Measurements from ENCODE around the gene ROR1. TPM values are rescaled to one million over a fixed set of nuclear protein-coding genes. Genes with fewer than 3 reads are reported as not detected.

Gene ROR1
- total and polyA plus RNA-seq, 2 of the 4 experiments (the other 2 are of a cell fraction): 4.4 to 10.0 TPM

DNA sequence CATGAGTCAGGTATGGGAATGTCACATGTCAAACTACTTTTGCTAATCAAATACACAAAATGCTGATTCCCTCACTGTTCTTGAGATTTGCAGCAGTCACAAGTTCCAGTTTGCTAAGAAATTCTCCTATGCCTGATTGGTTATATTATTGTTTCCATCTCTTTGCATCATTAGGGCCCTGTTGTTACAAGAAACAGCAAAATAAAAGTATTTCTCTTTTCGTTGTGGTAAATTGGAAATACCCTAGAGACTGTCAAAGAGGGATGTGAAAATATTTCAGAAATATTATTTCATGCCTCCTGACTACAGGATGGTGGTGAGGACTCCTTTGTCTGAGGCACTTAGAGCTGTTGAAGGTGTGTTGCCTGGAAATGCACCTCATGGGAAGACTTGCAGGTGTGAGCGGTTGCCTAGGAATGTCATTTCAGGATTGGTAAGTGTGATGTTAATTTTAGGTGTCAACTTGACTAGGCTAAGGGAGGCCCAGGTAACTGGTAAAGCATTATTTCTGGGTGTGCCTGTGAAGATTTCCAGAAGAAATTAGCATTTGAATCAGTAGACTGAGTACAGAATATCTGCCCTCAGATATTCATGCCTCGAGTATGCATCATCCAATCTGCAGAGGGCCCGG lies 117.4 kb downstream of the ROR1 start:
- H3K18ac ChIP-seq (ENCODE audit: low read depth, low read length): no peak overlapping the region
- no peak overlapping the region for H2BK20ac ChIP-seq (ENCODE audit: low read depth, low read length)
- H3K9me1 ChIP-seq (ENCODE audit: insufficient read depth, low read length): peaks cover 6% of the 10 kb centered on the region; the same call in 1 of the 2 replicates
- H4K8ac ChIP-seq (ENCODE audit: low read depth in 2 of 2, low read length in 2 of 2): no peak overlapping the region
- CTCF ChIA-PET: no interaction called here
- H3K79me1 ChIP-seq (ENCODE audit: low read depth in 1 of 2, low read length in 2 of 2): no peaks in the 10 kb centered on the region; a peak in 1 of 4 replicates
- no peak overlapping the region for H3K14ac ChIP-seq (replicated peaks; ENCODE audit: low read depth, low read length)
- H2BK120ac ChIP-seq (ENCODE audit: low read depth, low read length): no peak overlapping the region
- H3K9ac ChIP-seq (ENCODE audit: low read depth, low read length): no peak overlapping the region
- H2BK5ac ChIP-seq (ENCODE audit: low read depth, low read length, poor library complexity, severe bottlenecking): no peak overlapping the region
- peaks cover 10% of the 10 kb centered on the region for H3K4me1 ChIP-seq (ENCODE audit: control insufficient read depth, insufficient read depth, low read length)
- in situ Hi-C loops (cut with MboI; ENCODE audit: low sequenced_read_pairs): no loop called here
- no peak overlapping the region for H3K4me2 ChIP-seq (ENCODE audit: low read depth, low read length)
- no peak overlapping the region for H3K27ac ChIP-seq (ENCODE audit: insufficient read depth, low read length)
- WGBS, 2 experiments (ENCODE audit: extremely low coverage in 2 of 2, insufficient read length in 1 of 2): no CpG with 5 or more reads among the region's 4 CpGs
- H3K27me3 ChIP-seq (ENCODE audit: control insufficient read depth, insufficient read depth, low read length): no peaks in the 10 kb centered on the region
- H2AK9ac ChIP-seq (replicated peaks; ENCODE audit: low read depth, low read length, poor library complexity): no peak overlapping the region
- no peak overlapping the region for H3K4ac ChIP-seq (ENCODE audit: low read depth, low read length)
- ATAC-seq (ENCODE audit: low read depth): no peak
- H3K23ac ChIP-seq (ENCODE audit: low read depth, low read length): no peak overlapping the region
- TF ChIP-seq CHD1 (IDR thresholded peaks at IDR 0.05; ENCODE audit: low read depth, low read length): no peak
- TF ChIP-seq NFE2L2 (IDR thresholded peaks at IDR 0.05; ENCODE audit: low read depth, low read length): no peak
- TF ChIP-seq BHLHE40 (IDR thresholded peaks at IDR 0.05; ENCODE audit: low read depth, low read length): no peak
- TF ChIP-seq RAD21 (IDR thresholded peaks at IDR 0.05; ENCODE audit: low read length): no peak
- no peak for TF ChIP-seq MAFK (IDR thresholded peaks at IDR 0.05; ENCODE audit: low read depth, low read length)
- no peak for TF ChIP-seq FOS (IDR thresholded peaks at IDR 0.05; ENCODE audit: low read depth, low read length)
- no peak for TF ChIP-seq MAZ (IDR thresholded peaks at IDR 0.05; ENCODE audit: borderline replicate concordance, low read depth, low read length)
- TF ChIP-seq, protein P1, sequence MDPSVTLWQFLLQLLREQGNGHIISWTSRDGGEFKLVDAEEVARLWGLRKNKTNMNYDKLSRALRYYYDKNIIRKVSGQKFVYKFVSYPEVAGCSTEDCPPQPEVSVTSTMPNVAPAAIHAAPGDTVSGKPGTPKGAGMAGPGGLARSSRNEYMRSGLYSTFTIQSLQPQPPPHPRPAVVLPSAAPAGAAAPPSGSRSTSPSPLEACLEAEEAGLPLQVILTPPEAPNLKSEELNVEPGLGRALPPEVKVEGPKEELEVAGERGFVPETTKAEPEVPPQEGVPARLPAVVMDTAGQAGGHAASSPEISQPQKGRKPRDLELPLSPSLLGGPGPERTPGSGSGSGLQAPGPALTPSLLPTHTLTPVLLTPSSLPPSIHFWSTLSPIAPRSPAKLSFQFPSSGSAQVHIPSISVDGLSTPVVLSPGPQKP (IDR thresholded peaks at IDR 0.05; ENCODE audit: borderline replicate concordance, low read depth, low read length): no peak
- no peak for DNase-seq
- H3K56ac ChIP-seq (ENCODE audit: extremely low read depth, insufficient read depth, low read length): no peak overlapping the region
- no TSS peak for BruUV-seq (replicated peaks)
- intact Hi-C loops (cut with micrococcal nuclease): no loop called here
- H4K5ac ChIP-seq (ENCODE audit: low read depth, low read length): no peak overlapping the region
- H2BK15ac ChIP-seq (ENCODE audit: low read depth, low read length): no peak overlapping the region
- no peaks in the 10 kb centered on the region for H3K9me3 ChIP-seq (ENCODE audit: control insufficient read depth, insufficient read depth, low read length)
- H2AK5ac ChIP-seq (ENCODE audit: low read depth, low read length): no peak overlapping the region
- H4K91ac ChIP-seq (ENCODE audit: insufficient read depth, low read depth, low read length): no peak overlapping the region
- POLR2A ChIA-PET (ENCODE audit: unreplicated experiment): no interaction called here
- no peaks in the 10 kb centered on the region for H3K36me3 ChIP-seq (ENCODE audit: control insufficient read depth, insufficient read depth, low read length)
- no peaks in the 10 kb centered on the region for H4K20me1 ChIP-seq (ENCODE audit: insufficient read depth, low read length)
- H3K4me3 ChIP-seq (ENCODE audit: insufficient read depth, low read depth, low read length): no peak overlapping the region
- dilution Hi-C loops (cut with HindIII; ENCODE audit: low sequenced_read_pairs, unreplicated experiment): no loop called here
- H2AFZ ChIP-seq (replicated peaks; ENCODE audit: low read length, poor library complexity): no peak overlapping the region
